DND-41 (cell line): Measurements from ENCODE around the gene ARMC12.

Experiments used
- EZH2 ChIP-seq: IDR thresholded peaks from 3 replicates; pipeline ENCODE4 v1.6.1; 2012; ENCODE audit warnings: borderline replicate concordance, low read depth, mild to moderate bottlenecking, moderate library complexity, low read length, inconsistent platforms; ENCODE audit not compliant: severe bottlenecking
- TF ChIP-seq, protein P1 (sequence below): IDR thresholded peaks from 2 replicates; pipeline ENCODE4 v1.5.1; 2012; ENCODE audit warnings: borderline replicate concordance, low read length, moderate library complexity, mild to moderate bottlenecking; ENCODE audit not compliant: poor library complexity, severe bottlenecking; ENCODE audit errors: extremely low read depth

DNA sequence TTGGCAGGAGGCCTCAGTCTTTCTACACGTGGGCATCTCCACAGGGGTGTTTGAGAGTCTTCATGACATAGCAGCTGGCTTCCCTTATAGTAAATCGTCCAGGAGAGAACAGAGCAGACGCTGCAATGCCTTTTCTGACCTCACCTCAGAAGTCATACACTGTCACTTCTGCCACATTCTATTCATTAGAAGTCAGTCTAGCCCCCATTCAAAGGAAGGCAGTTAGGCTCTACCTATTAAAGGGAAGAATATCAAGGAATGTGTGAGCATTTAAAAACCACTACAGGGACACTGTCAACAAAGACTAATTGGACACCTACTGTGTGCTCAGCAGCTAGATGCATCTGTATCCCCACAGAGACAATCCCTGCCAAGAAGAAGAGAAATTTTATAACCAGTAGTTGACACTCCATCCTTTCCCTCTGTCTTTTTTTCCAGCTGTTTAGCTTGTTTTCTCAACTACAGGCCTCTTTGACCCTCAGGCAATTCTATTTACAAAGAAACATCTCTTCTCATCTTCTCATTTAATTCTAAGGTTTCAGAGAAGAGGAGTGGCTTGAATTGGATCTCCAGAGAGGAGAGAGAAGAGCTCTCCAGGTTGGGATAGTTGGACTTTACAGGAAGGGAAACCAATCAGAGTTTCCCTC is 18.6 kb downstream of the ARMC12 start:
- TF ChIP-seq, protein P1, sequence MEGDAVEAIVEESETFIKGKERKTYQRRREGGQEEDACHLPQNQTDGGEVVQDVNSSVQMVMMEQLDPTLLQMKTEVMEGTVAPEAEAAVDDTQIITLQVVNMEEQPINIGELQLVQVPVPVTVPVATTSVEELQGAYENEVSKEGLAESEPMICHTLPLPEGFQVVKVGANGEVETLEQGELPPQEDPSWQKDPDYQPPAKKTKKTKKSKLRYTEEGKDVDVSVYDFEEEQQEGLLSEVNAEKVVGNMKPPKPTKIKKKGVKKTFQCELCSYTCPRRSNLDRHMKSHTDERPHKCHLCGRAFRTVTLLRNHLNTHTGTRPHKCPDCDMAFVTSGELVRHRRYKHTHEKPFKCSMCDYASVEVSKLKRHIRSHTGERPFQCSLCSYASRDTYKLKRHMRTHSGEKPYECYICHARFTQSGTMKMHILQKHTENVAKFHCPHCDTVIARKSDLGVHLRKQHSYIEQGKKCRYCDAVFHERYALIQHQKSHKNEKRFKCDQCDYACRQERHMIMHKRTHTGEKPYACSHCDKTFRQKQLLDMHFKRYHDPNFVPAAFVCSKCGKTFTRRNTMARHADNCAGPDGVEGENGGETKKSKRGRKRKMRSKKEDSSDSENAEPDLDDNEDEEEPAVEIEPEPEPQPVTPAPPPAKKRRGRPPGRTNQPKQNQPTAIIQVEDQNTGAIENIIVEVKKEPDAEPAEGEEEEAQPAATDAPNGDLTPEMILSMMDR: no peak
- no peak for TF ChIP-seq EZH2
